IMR-90 (cell line): ENCODE measurements around the gene STARD3. TPM values are rescaled to one million over a fixed set of nuclear protein-coding genes. Genes with fewer than 3 reads are reported as not detected.

ENCODE experiments used
- ATAC-seq: fragments of 200-7000 bp; cut with Tn5 transposase; 2 replicates; pipeline ENCODE4 v1.9.1; 2020; ENCODE audit warnings: low read depth, mild to moderate bottlenecking, moderate library complexity
- BruUV-seq: library from RNA; stranded (reverse); fragments of 400-500 nt; replicated peaks from 2 replicates; lab custom pipeline; 2021; lab: Mats Ljungman, UMichigan
- CTCF ChIA-PET: fragments of 300-600 bp; formaldehyde crosslinking; extraction: SDS; loops from one replicate; lab custom pipeline; 2021; ENCODE audit warnings: antibody characterized with exemption; lab: Yijun Ruan, JAX
- POLR2A ChIA-PET: fragments of 300-600 bp; sonication (Branson Sonifier 250); formaldehyde crosslinking; loops from one replicate; lab custom pipeline; 2022; ENCODE audit warnings: antibody characterized with exemption; ENCODE audit not compliant: unreplicated experiment; lab: Charles Lee
- DNase-seq: peaks from one replicate; pipeline ENCODE4 v3.0.0; 2013
- H2AFZ ChIP-seq: replicated peaks from 2 replicates; pipeline ENCODE3; 2013; ENCODE audit warnings: low read length, mild to moderate bottlenecking; ENCODE audit not compliant: poor library complexity
- H2AK5ac ChIP-seq: 2 replicates; pipeline ENCODE4 v1.6.1; 2013; ENCODE audit warnings: low read depth, low read length, inconsistent platforms
- H2AK9ac ChIP-seq: replicated peaks from 2 replicates; pipeline ENCODE3; 2013; ENCODE audit warnings: mild to moderate bottlenecking, low read depth, low read length, moderate library complexity; ENCODE audit not compliant: poor library complexity
- H2BK120ac ChIP-seq: 2 replicates; pipeline ENCODE4 v1.6.1; 2013; ENCODE audit warnings: low read depth, low read length, inconsistent platforms
- H2BK15ac ChIP-seq: 3 replicates; pipeline ENCODE4 v1.6.1; 2013; ENCODE audit warnings: low read depth, low read length, inconsistent platforms
- H2BK20ac ChIP-seq: 2 replicates; pipeline ENCODE4 v1.6.1; 2013; ENCODE audit warnings: low read depth, mild to moderate bottlenecking, inconsistent platforms, low read length, moderate library complexity
- H2BK5ac ChIP-seq: 2 replicates; pipeline ENCODE4 v1.6.1; 2013; ENCODE audit warnings: mild to moderate bottlenecking, low read depth, low read length, inconsistent platforms; ENCODE audit not compliant: poor library complexity, severe bottlenecking
- H3K14ac ChIP-seq: replicated peaks from 2 replicates; pipeline ENCODE4 v1.6.1; 2013; ENCODE audit warnings: low read depth, low read length, inconsistent platforms
- H3K18ac ChIP-seq: 2 replicates; pipeline ENCODE4 v1.6.1; 2013; ENCODE audit warnings: low read depth, low read length, control low read depth
- H3K23ac ChIP-seq: 2 replicates; pipeline ENCODE4 v1.6.1; 2013; ENCODE audit warnings: low read depth, low read length, inconsistent platforms
- H3K27ac ChIP-seq: 2 replicates; pipeline ENCODE4 v1.5.1; 2013; ENCODE audit warnings: mild to moderate bottlenecking, control low read depth, low read length; ENCODE audit not compliant: insufficient read depth
- H3K27me3 ChIP-seq: 2 replicates; pipeline ENCODE4 v1.6.1; 2013; ENCODE audit warnings: low read length; ENCODE audit not compliant: control insufficient read depth, insufficient read depth
- H3K36me3 ChIP-seq: 2 replicates; pipeline ENCODE4 v1.6.1; 2013; ENCODE audit warnings: low read length, mixed read lengths; ENCODE audit not compliant: control insufficient read depth, insufficient read depth
- H3K4ac ChIP-seq: 2 replicates; pipeline ENCODE4 v1.6.1; 2013; ENCODE audit warnings: low read depth, low read length, inconsistent platforms
- H3K4me1 ChIP-seq: 2 replicates; pipeline ENCODE4 v1.6.1; 2013; ENCODE audit warnings: low read length, mixed read lengths; ENCODE audit not compliant: control insufficient read depth, insufficient read depth
- H3K4me2 ChIP-seq: 2 replicates; pipeline ENCODE4 v1.6.1; 2013; ENCODE audit warnings: low read depth, mild to moderate bottlenecking, control low read depth, low read length, moderate library complexity
- H3K4me3 ChIP-seq: 2 replicates; pipeline ENCODE4 v1.5.1; 2013; ENCODE audit warnings: low read depth, mild to moderate bottlenecking, control low read depth, low read length, moderate library complexity; ENCODE audit not compliant: insufficient read depth
- H3K56ac ChIP-seq: 2 replicates; pipeline ENCODE4 v1.6.1; 2013; ENCODE audit warnings: low read length, inconsistent platforms; ENCODE audit not compliant: insufficient read depth; ENCODE audit errors: extremely low read depth
- H3K79me1 ChIP-seq, 2 experiments: 2 replicates each; pipeline ENCODE4 v1.6.1; 2013; ENCODE audit warnings: low read length in 2 of 2, inconsistent platforms in 1 of 2, low read depth in 1 of 2
- H3K9ac ChIP-seq: 2 replicates; pipeline ENCODE4 v1.6.1; 2013; ENCODE audit warnings: low read depth, low read length, control low read depth
- H3K9me1 ChIP-seq: 2 replicates; pipeline ENCODE4 v1.6.1; 2013; ENCODE audit warnings: low read length, inconsistent platforms; ENCODE audit not compliant: insufficient read depth
- H3K9me3 ChIP-seq: 2 replicates; pipeline ENCODE4 v1.6.1; 2013; ENCODE audit warnings: low read length; ENCODE audit not compliant: control insufficient read depth, insufficient read depth
- H4K20me1 ChIP-seq: 2 replicates; pipeline ENCODE4 v1.6.1; 2013; ENCODE audit warnings: low read length, inconsistent platforms; ENCODE audit not compliant: insufficient read depth
- H4K5ac ChIP-seq: 2 replicates; pipeline ENCODE4 v1.6.1; 2013; ENCODE audit warnings: mild to moderate bottlenecking, low read depth, low read length, control low read depth
- H4K8ac ChIP-seq, 2 experiments: 2 replicates each; pipeline ENCODE4 v1.6.1; 2013; ENCODE audit warnings: low read depth in 2 of 2, low read length in 2 of 2, control low read depth in 1 of 2, inconsistent platforms in 1 of 2
- H4K91ac ChIP-seq: 2 replicates; pipeline ENCODE4 v1.6.1; 2013; ENCODE audit warnings: low read depth, low read length, inconsistent platforms; ENCODE audit not compliant: insufficient read depth
- MAFK ChIP-seq: IDR thresholded peaks from 2 replicates; pipeline ENCODE4 v1.6.1; 2012; ENCODE audit warnings: low read depth, low read length, improper control_type of control experiment
- RAD21 ChIP-seq: IDR thresholded peaks from 2 replicates; pipeline ENCODE4 v1.6.1; 2012; ENCODE audit warnings: low read length, improper control_type of control experiment
- WGBS, 2 experiments: methylation state at CpG; one replicate each; pipeline versions ENCODE4 v1.1.5 to v1.1.7; 2013; ENCODE audit warnings: missing lambda C conversion rate in 2 of 2; ENCODE audit not compliant: insufficient read length in 1 of 2; ENCODE audit errors: extremely low coverage in 2 of 2; 5-methylcytosine and 5-hydroxymethylcytosine counted together
- dilution Hi-C: fragments of 300-500 bp; cut with HindIII; formaldehyde crosslinking; loops from one replicate; pipeline ENCODE4 v1.14.3; 2018; ENCODE audit warnings: low sequenced_read_pairs; ENCODE audit not compliant: unreplicated experiment
- in situ Hi-C: fragments of 300-500 bp; cut with MboI; formaldehyde crosslinking; loops from 3 replicates; pipeline ENCODE4 v1.14.3; 2019; ENCODE audit warnings: low sequenced_read_pairs, inconsistent platforms, mixed read lengths
- intact Hi-C: fragments of 100-400 bp; cut with micrococcal nuclease; formaldehyde crosslinking; loops from 2 replicates; pipeline ENCODE4 v1.10.0; 2022
- polyA plus RNA-seq, 3 experiments: library from polyadenylated mRNA; depleted of rRNA; stranded (reverse); fragments of >200 nt; gene quantifications; 2 replicates each; pipeline ENCODE4 v1.2.3, GENCODE V29; 2012; ENCODE audit warnings: low replicate concordance in 1 of 3
- total RNA-seq: library from RNA; depleted of rRNA; stranded (reverse); fragments of >200 nt; gene quantifications from 2 replicates; pipeline ENCODE4 v1.2.3, GENCODE V29; 2012

The STARD3 gene
- total and polyA plus RNA-seq, 2 of the 4 experiments (the other 2 are of a cell fraction), result 8.1 to 50.4 TPM

DNA sequence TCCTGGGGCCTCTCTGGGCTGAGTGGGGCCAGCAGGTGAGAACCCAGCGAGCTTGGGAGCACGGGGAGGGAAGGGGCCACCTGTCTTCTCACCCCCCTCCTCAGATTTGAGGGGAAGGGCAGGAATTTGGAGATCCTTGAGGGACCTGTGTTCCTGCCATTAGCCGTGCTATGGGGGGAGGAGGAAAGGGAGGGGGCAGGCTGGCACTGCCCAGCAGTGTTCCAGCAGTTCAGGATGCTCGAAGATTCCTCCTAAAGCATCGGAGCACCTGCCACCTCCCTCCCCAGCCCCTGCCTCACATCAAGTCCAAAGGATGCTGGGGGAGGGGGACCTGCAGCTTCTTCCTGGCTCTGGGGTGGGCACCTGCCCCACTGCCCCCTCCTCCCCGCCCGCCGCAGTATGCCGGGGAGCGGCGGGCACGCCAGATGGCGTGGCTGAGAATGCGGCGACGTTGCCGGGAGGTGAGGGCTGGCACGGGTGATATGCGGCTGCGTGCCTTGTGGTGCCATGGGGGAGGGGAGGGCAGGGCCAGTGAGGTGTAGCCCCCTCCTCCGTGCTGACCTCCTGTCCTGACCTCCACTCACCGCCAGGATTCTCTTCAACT, 24.6 kb upstream of the STARD3 start:
- H4K20me1 ChIP-seq, result peaks cover 5% of the 10 kb centered on the region; the same call in 1 of the 2 replicates
- no peaks in the 10 kb centered on the region for H3K9me3 ChIP-seq
- intact Hi-C loops, result no loop called here
- dilution Hi-C loops, result no loop called here
- no peak overlapping the region for H2AFZ ChIP-seq
- H3K4me2 ChIP-seq, result no peak overlapping the region
- no peak overlapping the region for H2AK9ac ChIP-seq
- no peak overlapping the region for H2BK15ac ChIP-seq
- H3K27ac ChIP-seq, result no peak overlapping the region
- no TSS peak for BruUV-seq
- no peak overlapping the region for H2BK120ac ChIP-seq
- H3K23ac ChIP-seq, result no peak overlapping the region
- TF ChIP-seq MAFK, result no peak
- TF ChIP-seq RAD21, result no peak
- no peaks in the 10 kb centered on the region for H3K36me3 ChIP-seq
- H3K9ac ChIP-seq, result no peak overlapping the region
- in situ Hi-C loops, result no loop called here
- H3K56ac ChIP-seq, result no peak overlapping the region
- H2AK5ac ChIP-seq, result no peak overlapping the region
- ATAC-seq (no peak), DNase-seq (no peak)
- no peak overlapping the region for H3K4me3 ChIP-seq
- H4K5ac ChIP-seq, result no peak overlapping the region
- no peak overlapping the region for H2BK20ac ChIP-seq
- no peak overlapping the region for H4K8ac ChIP-seq
- H4K91ac ChIP-seq, result no peak overlapping the region
- no peak overlapping the region for H2BK5ac ChIP-seq
- no peak overlapping the region for H3K18ac ChIP-seq
- POLR2A ChIA-PET, result no interaction called here
- CTCF ChIA-PET, result interaction anchor here (1.3 kb wide), 1 partner anchor 9 kb away, joined by 3 read pairs; no protein-coding TSS in a partner anchor
- WGBS, 2 experiments, result no CpG with 5 or more reads among the region's 22 CpGs
- peaks cover 74% of the 10 kb centered on the region for H3K27me3 ChIP-seq
- H3K9me1 ChIP-seq, result no peaks in the 10 kb centered on the region
- H3K14ac ChIP-seq, result no peak overlapping the region
- no peaks in the 10 kb centered on the region for H3K79me1 ChIP-seq
- H3K4me1 ChIP-seq, result no peaks in the 10 kb centered on the region
- H3K4ac ChIP-seq, result no peak overlapping the region
